ENCODE results near the gene CTNNBL1.

Gene CTNNBL1

DNA sequence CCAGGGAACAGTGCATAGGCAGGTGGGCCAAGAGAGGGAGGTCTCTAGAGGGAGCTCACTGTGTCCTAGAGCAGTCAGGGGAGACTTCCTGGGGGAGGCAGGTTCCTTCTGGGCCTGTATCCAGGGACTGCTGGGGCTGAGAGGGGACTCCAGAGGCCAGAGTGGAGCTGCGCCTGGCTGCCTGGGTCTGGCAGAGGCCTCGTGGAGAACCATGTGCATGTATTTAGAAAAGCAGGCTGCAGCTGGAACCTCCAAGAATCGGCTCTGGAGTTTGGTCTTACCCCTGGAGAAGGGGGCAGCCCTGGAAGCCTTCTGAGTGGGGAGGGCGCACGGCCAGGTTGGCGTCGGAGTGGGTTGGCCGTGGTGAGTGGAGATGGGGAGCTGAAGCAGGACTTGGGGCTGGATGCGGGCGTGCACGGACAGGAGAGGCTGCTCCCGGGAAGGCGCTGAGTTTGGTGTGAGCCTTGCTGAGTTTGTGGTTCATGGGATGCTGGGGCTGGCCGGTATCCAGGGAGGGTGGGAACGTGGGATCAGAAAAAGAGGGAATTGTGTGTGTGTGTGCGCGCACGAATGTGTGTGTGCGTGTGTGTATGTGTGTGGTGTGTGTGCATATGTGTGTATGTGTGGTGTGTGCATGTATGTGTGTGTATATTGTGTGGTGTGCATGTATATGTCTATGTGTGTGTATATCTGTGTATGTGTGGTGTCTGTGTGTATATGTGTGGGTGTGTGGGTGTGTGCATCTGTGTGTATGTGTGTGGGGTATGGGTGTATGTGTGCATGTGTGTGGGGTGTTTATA is 219.9 kb downstream of the CTNNBL1 start:
- in situ Hi-C loops (cut with HindIII; ENCODE audit: low sequenced_read_pairs) = loop anchor here (10.0 kb wide), 1 partner anchor 199 kb away; no protein-coding TSS in a partner anchor

DNA sequence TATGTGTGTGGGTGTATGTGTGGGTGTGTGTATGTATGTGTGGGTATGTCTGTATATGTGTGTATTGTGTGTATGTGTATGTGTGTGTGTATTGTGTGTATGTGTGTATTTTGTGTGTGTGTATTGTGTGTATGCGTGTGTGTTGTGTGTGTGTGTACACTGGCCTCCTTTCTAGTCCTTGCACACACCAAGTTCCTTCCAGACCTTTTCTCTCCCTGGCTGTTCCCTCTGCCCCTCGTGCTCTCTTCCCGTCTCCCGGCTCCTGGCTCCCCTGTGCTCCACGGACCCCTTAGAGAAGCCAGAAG is 220.5 kb downstream of the CTNNBL1 start:
- in situ Hi-C loops (cut with HindIII; ENCODE audit: low sequenced_read_pairs) = loop anchor here (10.0 kb wide), 1 partner anchor 200 kb away; no protein-coding TSS in a partner anchor

DNA sequence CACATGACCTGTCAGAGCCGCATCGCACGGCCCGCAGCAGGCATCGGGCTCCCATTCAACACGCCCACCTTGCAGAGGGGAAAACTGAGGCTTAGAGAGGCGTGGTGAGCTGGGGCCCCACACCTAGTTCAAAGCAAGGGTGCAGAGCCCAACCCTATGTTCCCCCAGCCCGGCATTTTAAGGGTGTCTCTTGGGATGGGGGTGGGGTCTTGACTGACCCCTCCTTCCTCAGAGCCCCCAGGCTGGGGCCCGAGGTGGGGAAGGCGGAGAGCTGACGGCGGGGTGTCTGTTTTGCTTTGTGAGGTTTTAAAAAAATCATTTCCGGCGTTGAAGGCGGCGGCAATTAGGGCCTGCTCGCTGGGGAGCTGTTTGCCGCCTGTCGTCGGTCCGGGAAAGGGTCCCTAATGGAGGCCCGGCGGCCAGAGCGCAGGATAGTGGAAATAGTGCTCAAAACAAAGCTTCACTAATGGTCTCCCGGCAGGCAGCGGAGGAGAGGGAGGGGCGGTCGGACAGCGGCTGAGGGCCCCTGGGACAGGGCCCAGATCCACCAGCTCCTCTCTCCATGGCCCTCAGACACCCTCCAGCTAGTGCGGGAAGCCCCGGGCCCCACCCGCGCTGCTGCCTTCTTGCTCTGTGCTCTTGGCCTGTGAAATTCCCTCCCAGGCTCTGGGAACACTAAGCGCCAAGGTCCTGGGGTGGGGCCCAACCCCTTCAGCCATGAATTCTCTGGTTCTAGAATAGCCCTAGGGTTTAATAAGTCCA is 221.0 kb downstream of the CTNNBL1 start:
- in situ Hi-C loops (cut with HindIII; ENCODE audit: low sequenced_read_pairs) = loop anchor here (5.0 to 10.0 kb wide), 4 partner anchors 62 to 200 kb away; no protein-coding TSS in a partner anchor

DNA sequence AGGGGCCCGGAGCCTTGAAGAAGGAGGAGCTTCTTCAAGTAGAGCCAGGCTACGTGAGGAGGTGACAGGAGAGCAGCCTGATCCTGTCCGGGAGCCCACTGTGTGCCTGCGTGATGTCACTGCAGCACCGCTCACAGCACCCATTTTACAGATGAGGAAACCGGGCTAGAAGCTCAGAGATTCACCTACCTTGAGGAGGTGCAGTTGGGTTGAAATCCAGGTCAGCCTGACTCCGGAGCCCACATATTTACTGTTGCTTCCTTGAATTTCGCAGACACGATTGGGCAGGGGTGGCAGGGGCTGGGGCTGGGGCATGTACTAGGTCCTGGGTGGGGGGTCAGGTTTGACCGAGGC is 221.6 kb downstream of the CTNNBL1 start:
- in situ Hi-C loops (cut with HindIII; ENCODE audit: low sequenced_read_pairs) = loop anchor here (5.0 to 10.0 kb wide), 4 partner anchors 62 to 201 kb away; no protein-coding TSS in a partner anchor

DNA sequence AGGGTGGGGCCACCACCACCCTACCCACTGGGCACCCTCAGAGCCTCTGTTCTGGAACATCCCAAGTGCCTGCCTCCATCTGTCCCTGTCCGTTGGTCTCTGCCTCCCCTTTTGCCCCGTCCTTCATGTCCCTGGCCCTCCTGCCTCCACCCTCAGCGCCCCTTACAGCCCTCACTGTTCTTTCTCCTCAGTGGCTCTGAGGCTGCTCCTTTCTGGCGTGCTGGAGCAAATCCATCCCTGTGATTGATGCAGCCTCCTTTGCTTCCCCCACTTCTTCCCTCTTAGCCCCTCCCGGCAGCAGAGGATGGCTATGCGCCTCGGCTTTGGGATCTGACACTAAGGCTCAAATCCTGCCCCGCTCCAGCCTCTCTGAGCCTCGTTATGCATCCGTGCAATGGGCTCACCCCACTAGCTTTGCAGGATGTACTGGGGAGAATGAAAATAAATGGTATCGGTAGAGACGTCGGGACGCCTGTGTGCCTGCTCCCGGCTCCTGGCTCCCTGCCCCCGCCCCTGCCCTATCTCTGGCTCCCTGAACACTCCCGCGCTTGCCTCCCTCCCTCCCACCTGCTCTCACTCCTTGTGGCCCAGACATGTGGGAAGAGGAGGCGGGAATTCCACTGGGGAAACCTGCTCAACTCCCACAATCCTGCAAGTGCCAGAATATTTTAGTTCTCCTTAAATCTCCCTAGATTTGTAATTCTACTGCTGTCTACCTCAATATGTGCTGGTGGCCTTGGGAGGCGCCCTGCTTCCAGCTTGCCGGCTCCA is 222.2 kb downstream of the CTNNBL1 start:
- in situ Hi-C loops (cut with HindIII; ENCODE audit: low sequenced_read_pairs) = loop anchor here (5.0 to 10.0 kb wide), 4 partner anchors 61 to 201 kb away; no protein-coding TSS in a partner anchor

DNA sequence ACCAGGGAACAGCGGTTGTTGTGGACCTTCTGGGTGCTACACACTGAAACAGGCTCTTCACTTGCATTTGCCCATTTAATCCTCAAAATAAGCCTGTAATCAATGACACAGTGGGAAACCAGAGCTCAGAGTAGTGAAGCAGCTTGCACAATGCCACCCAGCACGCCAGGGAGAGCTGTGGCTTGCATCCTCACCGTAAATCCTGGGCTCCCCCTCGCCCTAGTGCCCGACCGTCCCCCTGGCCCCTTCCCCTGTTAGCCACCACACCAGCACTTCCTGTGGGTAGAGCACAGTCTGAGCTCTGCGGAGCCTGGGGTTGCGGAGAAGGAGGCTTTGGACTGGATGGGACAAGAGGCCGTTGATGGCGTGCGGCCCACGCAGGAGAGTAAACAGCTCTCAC is 223.6 kb downstream of the CTNNBL1 start:
- in situ Hi-C loops (cut with HindIII; ENCODE audit: low sequenced_read_pairs) = loop anchor here (5.0 to 10.0 kb wide), 4 partner anchors 60 to 203 kb away; no protein-coding TSS in a partner anchor

DNA sequence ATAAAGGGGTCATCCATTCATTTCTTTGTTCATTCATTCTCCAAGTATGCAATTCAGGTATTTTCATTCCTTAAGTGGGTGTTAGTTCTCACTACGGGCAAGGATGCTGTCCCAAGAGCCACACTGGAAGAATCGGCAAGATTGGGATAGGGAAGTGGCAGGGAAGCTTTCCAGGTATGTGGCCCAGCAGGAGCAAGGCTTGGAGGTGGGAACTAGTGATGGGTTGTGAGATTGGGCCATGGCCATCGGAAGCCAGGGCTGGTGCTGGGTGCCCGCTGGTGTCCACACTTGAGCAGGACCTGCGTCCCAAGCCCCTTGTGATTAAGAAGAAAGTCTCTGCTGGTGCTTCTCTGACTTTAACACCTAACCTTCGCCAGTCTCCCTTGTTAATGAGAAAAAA is 224.2 kb downstream of the CTNNBL1 start:
- in situ Hi-C loops (cut with HindIII; ENCODE audit: low sequenced_read_pairs) = loop anchor here (5.0 to 10.0 kb wide), 4 partner anchors 59 to 203 kb away; no protein-coding TSS in a partner anchor

DNA sequence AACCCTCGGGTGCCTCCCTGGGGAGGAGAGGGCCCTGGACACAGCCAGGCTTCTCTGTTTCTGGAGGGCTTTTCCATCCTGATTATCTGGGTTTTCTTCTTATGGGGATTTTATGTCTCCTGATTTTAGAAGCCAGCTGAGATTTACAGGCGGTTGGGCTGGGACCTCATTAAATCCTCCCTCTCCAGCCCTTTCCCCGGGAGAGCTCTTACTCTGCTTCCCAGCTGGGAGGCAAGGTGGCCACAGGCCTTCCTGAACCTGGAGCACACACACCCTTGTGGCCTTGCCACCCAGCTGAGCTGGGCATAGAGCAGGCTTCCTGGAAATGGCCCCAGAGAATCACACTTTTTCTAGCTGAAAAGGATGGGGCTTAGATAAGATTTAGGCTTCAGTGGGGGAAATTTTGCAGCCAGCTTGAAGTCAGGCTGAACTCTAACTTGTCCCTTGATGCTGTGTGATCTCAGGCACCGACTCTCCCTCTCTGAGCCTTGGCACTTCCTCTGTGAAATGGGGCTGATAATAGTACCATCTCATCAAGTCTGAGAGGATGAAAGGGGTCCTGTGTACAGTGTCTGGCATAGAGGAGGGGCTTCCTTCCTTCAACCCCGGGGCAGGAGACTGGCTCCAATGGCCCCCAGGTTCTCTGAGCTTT is 225.7 kb downstream of the CTNNBL1 start:
- in situ Hi-C loops (cut with HindIII; ENCODE audit: low sequenced_read_pairs) = loop anchor here (5.0 to 10.0 kb wide), 4 partner anchors 58 to 205 kb away; no protein-coding TSS in a partner anchor

DNA sequence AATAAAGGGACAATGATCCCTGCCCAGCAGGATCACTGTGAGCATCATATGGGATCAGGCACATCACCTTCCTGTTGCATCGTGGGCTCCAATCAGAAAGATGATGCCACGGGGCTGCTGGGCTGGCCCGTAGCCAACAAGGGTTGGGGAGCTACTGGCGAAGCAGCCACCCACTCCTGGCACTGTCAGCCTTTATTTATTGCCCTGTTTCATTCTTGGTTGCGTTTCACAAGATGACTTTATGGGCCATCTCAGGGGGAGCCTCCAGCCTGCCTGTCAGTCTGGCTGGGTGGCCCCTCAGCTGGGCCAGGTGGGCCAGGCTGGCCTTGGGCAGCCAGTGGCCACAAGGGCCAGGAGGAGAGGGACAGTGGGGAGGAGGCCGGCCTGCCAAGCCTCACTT is 226.4 kb downstream of the CTNNBL1 start:
- in situ Hi-C loops (cut with HindIII; ENCODE audit: low sequenced_read_pairs) = no loop called here

DNA sequence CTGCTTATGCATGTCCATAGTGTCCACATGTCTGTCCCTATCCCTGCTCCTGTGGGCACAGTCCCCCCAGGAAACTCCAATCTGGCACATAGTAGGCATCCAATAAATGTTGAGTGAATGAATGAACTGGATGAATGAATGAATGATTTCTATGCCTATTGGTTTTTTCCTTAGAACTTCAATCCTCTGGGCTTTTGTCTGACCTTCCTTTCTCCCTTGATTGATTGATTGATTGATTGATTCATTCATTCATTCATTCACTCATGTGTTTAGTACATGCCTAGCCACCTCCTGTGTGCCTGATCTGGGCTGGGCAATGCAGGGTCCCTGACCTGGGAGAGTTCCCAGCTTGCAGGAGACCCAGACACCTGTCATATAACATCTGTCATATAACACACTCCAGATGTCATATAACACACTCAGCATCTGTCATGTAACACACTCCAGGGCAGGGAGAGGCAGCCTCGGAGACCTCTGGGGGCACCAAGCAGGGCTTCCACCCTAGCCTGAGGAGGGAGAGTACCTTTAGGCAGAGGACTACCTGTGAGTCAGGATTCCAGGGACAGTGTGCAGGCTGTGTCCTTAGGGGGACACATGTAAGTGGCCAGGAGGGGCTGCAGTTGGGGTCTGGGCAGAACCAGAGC is 227.0 kb downstream of the CTNNBL1 start:
- in situ Hi-C loops (cut with HindIII; ENCODE audit: low sequenced_read_pairs) = no loop called here

DNA sequence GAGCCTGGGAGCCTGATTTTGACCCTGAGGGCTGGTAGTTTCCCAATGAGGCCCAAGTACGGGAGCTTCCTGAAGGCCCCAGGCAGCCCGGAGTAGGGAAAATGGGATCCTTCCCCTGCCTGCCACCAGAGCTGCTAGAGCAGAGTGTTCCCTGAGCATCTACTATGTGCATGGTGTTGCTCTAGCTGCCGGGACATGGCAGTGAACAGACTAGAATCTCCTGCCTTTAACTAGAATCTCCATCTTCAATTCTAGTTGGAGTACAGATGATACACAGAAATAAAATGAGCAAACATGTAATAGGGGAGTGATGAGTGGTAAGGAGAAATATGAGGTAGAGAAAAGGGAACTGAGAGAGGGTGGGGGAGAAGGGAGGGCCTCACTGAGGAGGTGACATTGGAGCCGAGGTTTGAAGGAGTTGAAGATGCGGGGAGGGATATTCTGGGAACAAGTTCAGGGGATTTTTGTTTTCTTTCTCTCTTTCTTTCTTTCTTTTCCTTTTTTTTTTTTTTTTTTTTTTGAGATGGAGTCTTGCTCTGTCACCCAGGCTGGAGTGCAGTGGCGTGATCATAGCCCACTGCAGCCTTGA is 227.6 kb downstream of the CTNNBL1 start:
- in situ Hi-C loops (cut with HindIII; ENCODE audit: low sequenced_read_pairs) = no loop called here

Measured in endothelial cell of hepatic sinusoid (primary cell).